H1 (cell line): ENCODE results near the gene PRG3. TPM values are rescaled to one million over a fixed set of nuclear protein-coding genes. Genes with fewer than 3 reads are reported as not detected.

Experiments used
- CBX8 ChIP-seq: fragments of 300-800, 300-1000 bp; sonication (generic); IDR thresholded peaks from 2 replicates; pipeline ENCODE4 v1.7.1; 2016; ENCODE audit warnings: low read depth, low read length, borderline replicate concordance
- EZH2 ChIP-seq: fragments of 200-600 bp; sonication (generic); IDR thresholded peaks from 2 replicates; pipeline ENCODE4 v1.7.1; 2012; ENCODE audit warnings: low read depth, mild to moderate bottlenecking, moderate library complexity, low read length, inconsistent platforms; ENCODE audit not compliant: severe bottlenecking
- SP2 ChIP-seq: IDR thresholded peaks from 2 replicates; pipeline ENCODE4 v1.6.1; 2012; ENCODE audit warnings: mild to moderate bottlenecking, low read length, inconsistent platforms
- SRF ChIP-seq: IDR thresholded peaks from 2 replicates; pipeline ENCODE4 v1.6.1; 2011; ENCODE audit warnings: mild to moderate bottlenecking, low read depth, low read length, moderate library complexity
- polyA plus RNA-seq, 7 experiments: library from polyadenylated mRNA; depleted of rRNA in 3 of 7; stranded (reverse) in 5 of 7; unstranded in 2 of 7; fragments of >200 nt in 5 of 7; fragments of 200-250 nt in 2 of 7; gene quantifications; 1 replicate in 5 of 7; 2 replicates in 1 of 7; 4 replicates in 1 of 7; pipeline versions ENCODE4 v1.2.1 to v1.2.3, GENCODE V29; 2011 to 2013; ENCODE audit warnings: missing spikeins in 2 of 7, mixed read lengths in 2 of 7
- total RNA-seq: library from RNA; stranded (reverse); fragmentation: NEBNext Ultra II Directional; extraction: Animal tissue kit (Norgen Biotek cat#: 25700); gene quantifications from 2 replicates; pipeline ENCODE4 v1.2.1, GENCODE V29; 2021

Gene PRG3
- total and polyA plus RNA-seq, 2 of the 8 experiments (the other 6 are each of a cell fraction or from before 2014, with no cell fraction given): not detected

DNA sequence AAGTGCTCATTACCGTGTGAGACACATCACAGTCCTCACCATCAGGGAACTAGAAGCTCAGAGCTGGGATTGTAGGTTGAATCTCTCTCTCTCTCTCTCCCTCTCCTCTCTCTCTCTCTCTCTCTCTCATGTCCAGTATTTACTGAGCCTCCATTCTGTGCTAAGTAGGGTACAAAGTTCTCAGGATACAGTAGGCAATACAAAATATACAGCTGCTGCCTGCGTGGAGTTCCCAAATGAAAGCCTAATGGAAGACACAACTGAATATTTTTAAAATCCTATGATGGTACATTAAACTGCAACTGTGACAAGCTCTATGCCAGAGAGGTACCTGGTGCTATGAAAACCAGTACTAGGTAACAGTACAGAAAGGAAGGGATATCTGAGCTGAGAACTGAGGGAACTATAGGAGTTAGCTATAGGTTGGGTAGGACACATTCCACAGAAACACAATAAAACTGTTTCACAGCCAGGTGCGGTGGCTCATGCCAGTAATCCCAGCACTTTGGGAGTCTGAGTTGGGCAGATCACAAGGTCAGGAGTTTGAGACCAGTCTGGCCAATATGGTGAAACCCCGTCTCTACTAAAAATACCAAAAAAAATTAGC is 19.1 kb upstream of the PRG3 start (continued):
- TF ChIP-seq CBX8 (no peak), SP2 (no peak), EZH2 (no peak), SRF (no peak)
